SK-N-MC (cell line): ENCODE measurements around the gene RPA3.
"Not testable (repeated sequence)": the region's sequence is repeated elsewhere in the genome, so short reads cannot be mapped to it uniquely, and the experiment has no call there.

Experiments used
- DNase-seq: peaks from one replicate; pipeline ENCODE4 v3.0.0-alpha.2; 2011; ENCODE audit warnings: low read depth, low spot score
- H3K27ac ChIP-seq: fragments of 200-600 bp; sonication (generic); 2 replicates; pipeline ENCODE4 v1.5.1; 2016; ENCODE audit warnings: mixed run types
- H3K36me3 ChIP-seq: fragments of 200-600 bp; sonication (generic); 2 replicates; pipeline ENCODE4 v1.6.1; 2017; ENCODE audit warnings: antibody characterized with exemption, low read length, mixed read lengths; ENCODE audit not compliant: insufficient read depth
- H3K4me3 ChIP-seq: fragments of 200-600 bp; sonication (generic); 2 replicates; pipeline ENCODE4 v1.5.1; 2016
- H3K9ac ChIP-seq: fragments of 200-600 bp; sonication (generic); 2 replicates; pipeline ENCODE4 v1.8.0; 2017; ENCODE audit warnings: mixed run types, mixed read lengths; ENCODE audit not compliant: insufficient read length
- H3K9me3 ChIP-seq: fragments of 200-600 bp; sonication (generic); 2 replicates; pipeline ENCODE4 v1.6.1; 2017; ENCODE audit warnings: low read depth, mild to moderate bottlenecking, antibody characterized with exemption, low read length, moderate library complexity, mixed read lengths
- EZH2 ChIP-seq: fragments of 200-600 bp; sonication (generic); IDR thresholded peaks from one replicate; pipeline ENCODE4 v1.6.1; 2017; ENCODE audit warnings: antibody characterized with exemption
- FOXP2 ChIP-seq: optimal IDR thresholded peaks from 2 replicates; pipeline ENCODE3; 2011; ENCODE audit warnings: mild to moderate bottlenecking, moderate library complexity; ENCODE audit not compliant: insufficient read depth; ENCODE audit errors: extremely low read length, control extremely low read depth
- POLR2AphosphoS5 ChIP-seq: IDR thresholded peaks from 2 replicates; pipeline ENCODE4 v1.6.1; 2012; ENCODE audit warnings: mild to moderate bottlenecking, low read depth, low read length, borderline replicate concordance

RPA3 gene

DNA sequence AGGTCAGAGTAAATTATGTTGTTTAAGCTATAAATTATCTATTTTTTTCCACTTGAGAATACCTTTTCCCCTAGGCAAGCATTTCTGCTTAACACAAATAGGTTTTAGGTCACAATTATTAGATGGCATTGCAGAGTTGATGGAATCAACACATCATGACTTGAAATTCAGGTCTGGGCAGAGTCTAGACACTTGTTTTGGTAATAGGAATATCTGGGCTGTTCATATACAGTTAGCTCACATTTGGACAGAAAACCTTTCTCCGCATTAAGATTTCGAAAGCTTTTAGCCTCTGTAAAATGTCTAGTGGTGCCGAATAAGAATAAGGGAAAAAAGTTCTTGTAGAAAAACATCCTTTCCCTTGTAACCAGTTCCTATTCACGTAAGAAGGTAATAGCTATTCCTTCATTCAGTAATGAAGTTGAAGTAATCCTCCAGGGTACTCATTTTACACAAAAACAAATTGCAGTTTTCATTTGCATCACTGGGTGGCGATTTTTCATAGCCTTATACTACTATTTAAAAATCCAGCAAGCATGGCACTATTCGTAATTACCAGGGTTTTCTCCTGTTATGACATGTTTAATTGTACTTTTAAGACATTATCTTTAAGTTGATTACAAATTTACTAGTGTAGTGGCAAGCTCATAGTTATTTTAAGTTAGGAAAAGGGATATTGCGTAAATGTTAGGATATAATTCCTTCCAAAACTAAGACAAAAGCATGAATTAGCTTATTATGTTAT is 37.0 kb downstream of the RPA3 start:
- Histone ChIP-seq H3K4me3 (no peak overlapping the region), H3K9me3 (no peaks in the 10 kb centered on the region), H3K9ac (no peak overlapping the region), H3K27ac (no peak overlapping the region), H3K36me3 (peaks cover 3% of the 10 kb centered on the region; the same call in 1 of the 2 replicates)
- DNase-seq, result peak; percentile 63
- TF ChIP-seq POLR2AphosphoS5 (no peak), FOXP2 (no peak), EZH2 (no peak)

DNA sequence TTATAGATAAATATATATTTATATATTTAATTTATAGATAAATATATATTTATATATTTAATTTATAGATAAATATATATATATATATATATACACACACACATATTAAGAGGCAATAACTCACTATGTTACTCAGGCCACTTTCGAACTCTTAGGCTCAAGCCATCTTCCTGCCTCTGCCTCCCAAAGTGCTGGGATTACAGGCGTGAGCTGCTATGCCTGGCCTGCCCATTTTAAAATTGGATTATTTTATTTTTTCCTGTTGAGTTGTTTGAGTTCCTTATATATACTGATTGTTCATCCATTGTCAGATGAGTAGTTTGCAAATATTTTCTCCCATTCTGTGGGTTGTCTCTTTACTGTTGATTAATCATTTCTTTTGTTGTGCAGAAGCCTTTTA is 38.8 kb downstream of the RPA3 start:
- not testable (repeated sequence) for H3K9ac ChIP-seq, H3K9me3 ChIP-seq, DNase-seq, H3K4me3 ChIP-seq, H3K27ac ChIP-seq, H3K36me3 ChIP-seq

- TF ChIP-seq FOXP2 (no peak), POLR2AphosphoS5 (no peak), EZH2 (no peak)
- H3K27ac ChIP-seq, result no peak overlapping the region
- DNase-seq, result no peak
- no peak overlapping the region for H3K9ac ChIP-seq
- H3K9me3 ChIP-seq, result no peaks in the 10 kb centered on the region
- H3K36me3 ChIP-seq, result peaks cover 3% of the 10 kb centered on the region; the same call in 1 of the 2 replicates
- no peak overlapping the region for H3K4me3 ChIP-seq
Observed at GRCh38 chr7:7675686-7676085, 42.7 kb downstream of the RPA3 start.

- Histone ChIP-seq H3K9ac (no peak overlapping the region), H3K36me3 (peaks cover 3% of the 10 kb centered on the region; the same call in 1 of the 2 replicates), H3K27ac (no peak overlapping the region), H3K4me3 (no peak overlapping the region), H3K9me3 (no peaks in the 10 kb centered on the region)
- TF ChIP-seq EZH2 (no peak), FOXP2 (no peak), POLR2AphosphoS5 (no peak)
- DNase-seq, result no peak
Observed at GRCh38 chr7:7673240-7673550, 45.2 kb downstream of the RPA3 start.

DNA sequence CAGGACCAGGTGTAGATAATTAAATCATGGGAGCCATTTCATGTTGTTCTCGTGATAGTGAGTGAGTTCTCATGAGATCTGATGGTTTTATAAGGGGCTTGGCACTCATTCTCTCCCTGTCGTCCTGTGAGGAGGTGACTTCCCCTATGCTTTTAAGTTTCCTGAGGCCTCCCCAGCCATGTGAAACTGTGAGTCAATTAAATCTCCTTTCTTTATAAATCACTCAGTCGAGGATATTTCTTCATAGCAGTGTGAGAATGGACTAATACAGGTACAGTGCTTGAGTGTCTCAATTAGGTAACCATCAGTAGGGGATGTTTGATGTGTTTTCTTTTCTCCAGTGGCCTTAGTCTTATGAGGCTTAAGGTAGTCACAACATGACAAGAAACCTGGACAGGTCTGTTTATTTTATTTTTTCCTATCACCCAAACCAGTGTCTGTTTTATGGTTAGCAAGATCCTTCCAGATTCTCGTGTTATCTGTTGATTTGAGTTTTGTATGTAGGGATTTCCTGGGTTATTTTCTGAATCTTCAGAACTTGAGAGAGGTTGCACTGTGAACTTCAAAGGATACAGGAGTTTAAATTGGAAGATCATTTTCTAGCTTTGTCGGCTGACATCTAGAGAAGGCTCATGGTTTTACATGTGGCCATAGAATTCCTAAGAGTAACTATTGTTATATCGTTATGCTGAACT is 45.7 kb downstream of the RPA3 start:
- Histone ChIP-seq H3K4me3 (no peak overlapping the region), H3K27ac (no peak overlapping the region), H3K9me3 (no peaks in the 10 kb centered on the region), H3K9ac (no peak overlapping the region), H3K36me3 (no peaks in the 10 kb centered on the region; the same call in 1 of the 2 replicates)
- no peak for TF ChIP-seq POLR2AphosphoS5
- no peak for TF ChIP-seq EZH2
- no peak for TF ChIP-seq FOXP2
- no peak for DNase-seq

DNA sequence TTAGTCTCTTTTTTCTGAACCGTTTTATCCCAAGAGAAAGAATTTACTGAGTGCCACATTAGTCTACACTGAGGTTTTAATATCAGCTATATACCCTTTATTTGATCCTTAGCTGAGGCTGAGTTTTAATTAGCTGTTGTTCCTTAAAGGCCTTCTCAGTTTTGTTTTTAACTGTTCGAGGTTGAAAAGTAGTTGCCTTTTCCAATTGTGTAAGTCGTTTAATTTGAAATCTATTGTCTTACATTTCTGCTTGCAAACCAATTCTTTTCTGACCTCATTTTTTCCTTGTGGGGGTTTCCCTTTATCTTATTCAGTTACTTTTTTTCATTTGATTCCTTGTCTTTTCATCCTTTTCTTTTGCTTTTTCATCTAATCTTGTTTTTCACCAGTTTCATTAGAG is 47.0 kb downstream of the RPA3 start:
- TF ChIP-seq POLR2AphosphoS5, result no peak
- TF ChIP-seq FOXP2, result no peak
- TF ChIP-seq EZH2, result no peak
- no peak overlapping the region for H3K27ac ChIP-seq
- H3K36me3 ChIP-seq, result no peaks in the 10 kb centered on the region
- H3K9ac ChIP-seq, result no peak overlapping the region
- no peak for DNase-seq
- no peak overlapping the region for H3K4me3 ChIP-seq
- no peaks in the 10 kb centered on the region for H3K9me3 ChIP-seq

DNA sequence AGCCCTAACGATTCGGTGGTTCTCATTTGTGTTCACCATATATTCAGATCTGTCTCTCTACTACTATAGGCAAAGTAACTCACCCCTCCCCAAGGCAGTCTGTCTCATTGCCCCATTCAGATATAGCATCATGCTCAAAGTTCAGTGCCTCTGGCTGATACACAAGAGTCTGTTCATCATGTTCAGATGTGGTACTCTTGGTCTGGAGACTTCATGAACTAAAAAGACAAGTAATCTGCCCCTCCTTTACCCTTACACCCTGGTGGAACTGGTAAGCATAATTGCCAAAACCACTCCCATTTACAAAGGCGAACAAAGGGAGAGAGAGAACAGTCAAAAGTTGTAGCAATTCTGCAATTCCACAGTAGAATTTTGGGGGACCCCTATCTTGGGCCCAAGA is 47.9 kb downstream of the RPA3 start:
- Histone ChIP-seq H3K4me3 (no peak overlapping the region), H3K36me3 (no peaks in the 10 kb centered on the region), H3K9me3 (no peaks in the 10 kb centered on the region), H3K27ac (no peak overlapping the region), H3K9ac (no peak overlapping the region)
- no peak for DNase-seq
- TF ChIP-seq POLR2AphosphoS5 (no peak), FOXP2 (no peak), EZH2 (no peak)

GRCh38 chr7:7668706-7669105 is 49.7 kb downstream of the RPA3 start:
- no peak overlapping the region for H3K27ac ChIP-seq
- DNase-seq, result no peak
- TF ChIP-seq FOXP2 (no peak), POLR2AphosphoS5 (no peak), EZH2 (no peak)
- H3K36me3 ChIP-seq, result no peaks in the 10 kb centered on the region
- H3K9ac ChIP-seq, result no peak overlapping the region
- H3K9me3 ChIP-seq, result no peaks in the 10 kb centered on the region
- H3K4me3 ChIP-seq, result no peak overlapping the region
